ENCODE data around the gene CUL4A.

GRCh38 chr13:113192279-113192678, 17.1 kb upstream of the CUL4A start:
- TF ChIP-seq CTCF (IDR thresholded peaks at IDR 0.05; ENCODE audit: extremely low read depth in 1 of 2, insufficient read depth in 1 of 2, low read depth in 1 of 2, low read length in 2 of 2) (no peak), EZH2 (IDR thresholded peaks at IDR 0.05; ENCODE audit: borderline replicate concordance, low read depth, low read length, severe bottlenecking) (no peak), MYC (IDR thresholded peaks at IDR 0.05; ENCODE audit: low read depth, low read length) (no peak), POLR2A (IDR thresholded peaks at IDR 0.05; ENCODE audit: low read depth, low read length) (no peak), MAX (IDR thresholded peaks at IDR 0.05; ENCODE audit: insufficient read depth, insufficient read length) (no peak), POLR2AphosphoS5 (IDR thresholded peaks at IDR 0.05; ENCODE audit: insufficient read depth, low read depth, low read length) (no peak), JUN (IDR thresholded peaks at IDR 0.05; ENCODE audit: borderline replicate concordance, insufficient read depth, insufficient read length, low read depth) (no peak), GATA2 (IDR thresholded peaks at IDR 0.05; ENCODE audit: insufficient read depth, insufficient read length, low read depth, low read length) (no peak)

Measured in endothelial cell of umbilical vein (primary cell).